GM21360 (cell line): Measurements from ENCODE around the gene PTPRN2.

ENCODE experiments used
- ATAC-seq: cut with Tn5 transposase; IDR thresholded peaks from one replicate; pipeline ENCODE4 v1.9.1; 2021; ENCODE audit warnings: mild to moderate bottlenecking, moderate library complexity; ENCODE audit not compliant: unreplicated experiment

Gene PTPRN2

DNA sequence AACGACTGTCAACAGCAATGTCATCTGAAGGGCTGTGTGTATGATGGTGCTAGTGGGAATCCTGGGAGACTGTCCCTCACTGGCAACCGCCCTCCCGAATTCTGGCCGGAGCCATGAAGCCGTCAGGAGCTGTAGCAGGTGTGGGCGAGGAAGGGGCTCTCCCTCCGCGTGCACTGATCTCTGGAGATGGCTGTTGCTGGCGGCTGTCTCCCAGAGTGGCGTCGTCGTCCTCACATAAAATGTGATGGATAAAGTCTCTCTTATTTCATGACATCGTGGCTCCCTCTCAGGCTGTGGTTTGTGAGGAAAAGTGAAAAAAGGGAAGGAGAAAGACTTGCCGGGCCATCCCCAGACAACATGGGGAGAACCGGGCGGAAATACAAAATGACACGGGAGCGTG is 1034.4 kb downstream of the PTPRN2 start:
- no peak for ATAC-seq

DNA sequence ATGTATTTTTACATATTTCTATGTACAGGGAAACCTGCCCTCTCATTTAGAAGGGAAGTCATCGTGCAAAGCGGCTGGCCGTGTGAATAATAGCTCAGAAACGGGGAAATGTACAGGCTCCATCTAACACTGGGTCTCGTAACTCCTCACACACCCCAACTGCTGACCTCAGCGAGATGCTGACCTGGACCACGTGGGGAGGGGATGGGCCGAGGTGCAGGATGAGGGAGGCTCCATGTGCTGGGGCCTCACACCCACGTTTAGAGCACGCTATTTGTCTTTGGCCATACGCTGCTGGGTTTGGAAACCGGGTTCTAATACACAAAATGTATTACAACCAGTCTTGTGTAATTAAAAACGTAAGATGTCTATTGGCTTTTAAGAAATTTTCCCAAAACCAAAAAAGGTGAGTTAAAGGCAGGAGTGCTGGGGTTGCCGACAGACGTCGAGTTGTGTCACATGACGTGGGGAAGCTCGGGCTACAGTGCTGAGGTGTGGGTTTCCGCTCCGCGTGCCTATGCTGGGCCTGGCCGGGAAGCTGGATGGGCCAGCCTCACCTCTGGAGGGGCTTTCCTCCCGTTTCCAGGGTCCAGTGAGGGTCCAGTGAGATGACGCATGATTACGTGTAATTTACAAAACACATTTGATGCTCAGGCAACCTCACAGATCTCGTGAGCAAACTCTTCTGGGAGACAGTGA is 1035.2 kb downstream of the PTPRN2 start:
- no peak for ATAC-seq

DNA sequence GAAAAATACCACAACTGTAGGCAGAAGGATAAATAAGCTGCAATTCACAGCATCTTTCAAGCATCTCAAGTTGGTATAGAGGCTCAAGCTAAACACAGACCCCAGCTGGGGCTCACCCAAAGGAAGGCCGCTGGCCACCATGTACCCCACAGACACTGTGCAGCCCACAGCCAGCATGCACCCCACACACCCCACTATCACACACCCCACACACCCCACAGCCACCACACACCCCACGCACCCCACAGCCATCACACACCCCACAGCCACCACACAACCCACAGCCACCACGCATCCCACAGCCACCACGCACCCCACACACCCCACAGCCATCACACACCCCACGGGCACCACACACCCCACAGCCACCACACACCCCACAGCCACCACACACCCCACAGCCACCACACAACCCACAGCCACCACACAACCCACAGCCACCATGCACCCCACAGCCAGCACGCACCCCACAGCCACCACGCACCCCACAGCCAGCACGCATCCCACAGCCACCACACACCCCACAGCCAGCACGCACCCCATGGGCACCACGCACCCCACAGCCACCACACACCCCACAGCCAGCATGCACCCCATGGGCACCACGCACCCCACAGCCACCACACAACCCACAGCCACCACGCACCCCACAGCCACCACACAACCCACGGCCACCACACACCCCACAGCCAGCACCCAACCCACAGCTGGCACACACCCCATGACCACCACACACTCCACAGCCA is 1036.1 kb downstream of the PTPRN2 start:
- no peak for ATAC-seq

DNA sequence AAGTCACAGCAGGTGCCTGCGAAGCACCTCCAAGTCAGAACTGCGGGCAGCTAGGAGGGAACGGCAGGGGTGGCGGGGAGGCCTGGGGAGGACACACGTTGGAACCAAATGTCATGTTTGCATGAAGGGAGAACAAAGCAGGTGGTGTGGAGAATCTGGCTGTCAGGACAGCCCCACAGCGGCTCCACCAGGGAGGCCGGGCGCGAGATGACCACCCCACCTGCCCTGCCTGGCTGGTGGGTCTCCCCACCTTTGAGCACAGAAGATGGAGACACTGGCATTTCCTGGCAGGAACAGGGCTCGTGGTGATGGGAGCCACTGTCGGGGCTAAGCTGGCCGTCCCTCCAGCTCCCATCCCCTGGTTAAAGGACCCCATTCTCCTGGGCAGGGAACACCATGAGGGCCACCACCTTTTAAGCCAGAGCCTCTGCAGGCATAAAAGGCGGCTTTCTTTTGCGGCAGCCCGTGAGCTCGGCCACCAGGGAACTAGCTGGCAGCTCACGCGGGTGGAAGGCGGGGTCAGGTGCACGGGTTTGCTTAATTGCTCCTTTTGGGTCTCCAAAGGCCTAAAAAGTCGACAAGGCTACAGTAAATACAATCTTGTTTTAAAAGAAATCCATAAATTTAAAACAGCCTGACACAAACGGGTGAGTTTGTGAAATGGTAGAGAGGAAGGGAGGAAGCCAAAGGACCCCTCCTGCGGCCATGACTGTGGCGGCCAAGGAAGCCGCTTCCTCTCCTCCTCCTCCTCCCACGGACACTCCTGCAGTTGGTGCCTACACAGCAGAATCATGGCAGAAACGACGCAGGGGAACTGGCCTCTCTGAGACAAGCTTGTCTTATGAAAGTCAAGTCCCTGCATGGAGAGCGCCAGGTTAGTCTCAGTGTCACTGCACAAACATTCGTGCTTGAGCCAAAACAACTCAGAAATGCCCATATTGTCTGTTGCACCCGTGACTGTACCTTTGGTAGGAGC is 1037.0 kb downstream of the PTPRN2 start:
- ATAC-seq = no peak

DNA sequence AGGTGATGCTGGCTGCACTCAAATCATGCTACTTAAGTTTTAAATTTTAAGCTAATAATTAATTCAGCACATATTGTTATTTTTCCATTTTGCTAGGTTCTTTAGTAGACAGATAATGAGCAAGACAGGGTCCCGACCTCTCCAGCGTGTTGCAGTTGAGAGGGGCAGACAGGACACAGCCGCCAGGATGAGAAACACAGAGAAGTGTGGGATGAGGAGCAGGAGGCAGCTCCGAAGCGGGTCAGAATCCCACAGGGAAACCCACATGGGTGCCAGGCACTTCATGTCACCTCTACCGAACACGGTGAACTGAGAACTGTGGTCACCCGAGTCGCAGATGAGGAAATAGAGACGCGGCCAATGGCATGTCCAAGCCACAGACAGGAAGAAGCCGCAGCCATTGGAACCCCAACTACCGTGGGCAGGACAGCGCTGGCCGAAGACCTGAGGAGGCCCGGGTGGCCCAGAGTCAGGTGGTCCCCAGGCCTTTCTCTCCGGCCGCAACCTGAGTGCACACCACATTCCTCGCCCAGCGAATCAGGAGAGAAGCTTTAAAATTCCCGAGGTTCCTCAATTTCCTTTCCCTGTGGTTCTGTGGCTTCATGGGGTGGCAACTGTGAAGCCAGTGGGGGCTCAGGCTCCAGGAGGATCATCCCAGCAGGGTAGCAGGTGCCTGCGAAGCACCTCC is 1037.9 kb downstream of the PTPRN2 start:
- no peak for ATAC-seq

DNA sequence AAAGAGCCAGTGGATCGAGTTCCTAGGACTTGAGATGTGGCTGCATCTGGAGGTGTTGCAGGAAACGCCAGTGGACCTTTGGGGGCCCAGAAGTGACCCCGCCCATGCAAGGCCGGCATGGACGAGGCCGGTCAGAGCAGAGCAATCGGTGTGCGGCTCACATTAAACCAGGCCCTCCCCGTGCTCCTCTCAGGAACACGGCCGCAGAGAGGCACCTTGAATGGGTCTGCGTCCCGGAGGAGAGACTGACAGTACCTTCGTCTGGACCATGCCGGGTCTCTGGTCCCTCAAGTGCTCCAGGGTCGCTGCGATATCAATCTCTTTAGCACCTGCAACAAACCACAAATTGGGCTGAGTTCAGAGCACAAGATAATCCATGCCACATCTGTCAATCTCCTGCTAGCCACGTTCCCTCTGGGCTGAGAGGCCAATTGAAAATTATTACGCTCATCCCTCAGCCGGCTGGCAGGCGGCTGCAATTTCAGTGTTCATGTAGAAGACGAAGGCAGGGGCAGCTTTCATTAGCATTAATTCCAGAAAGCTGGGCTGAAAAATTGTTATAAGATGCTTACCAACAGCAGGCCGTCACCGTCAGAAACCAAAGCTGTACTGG is 1038.8 kb downstream of the PTPRN2 start:
- ATAC-seq = no peak

DNA sequence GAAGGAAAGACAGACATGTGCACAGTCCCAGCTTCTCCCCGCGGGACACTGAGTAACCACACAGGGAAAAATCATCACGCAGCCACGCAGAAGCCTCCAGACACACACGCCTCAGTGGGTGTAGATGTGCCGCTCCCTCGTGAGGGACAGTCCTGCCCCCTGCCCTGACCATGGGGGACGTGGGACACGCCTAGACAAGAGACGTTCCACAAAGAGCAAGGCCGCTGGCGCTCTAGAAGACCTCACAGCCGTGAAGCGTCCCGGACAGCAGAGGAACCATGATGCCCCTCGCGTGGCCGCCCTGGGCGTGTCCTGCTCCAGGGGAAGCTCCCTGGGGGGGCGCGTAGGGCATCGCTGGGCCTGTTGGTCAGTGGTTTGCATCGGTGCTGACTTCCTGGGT is 1040.0 kb downstream of the PTPRN2 start:
- ATAC-seq = no peak

DNA sequence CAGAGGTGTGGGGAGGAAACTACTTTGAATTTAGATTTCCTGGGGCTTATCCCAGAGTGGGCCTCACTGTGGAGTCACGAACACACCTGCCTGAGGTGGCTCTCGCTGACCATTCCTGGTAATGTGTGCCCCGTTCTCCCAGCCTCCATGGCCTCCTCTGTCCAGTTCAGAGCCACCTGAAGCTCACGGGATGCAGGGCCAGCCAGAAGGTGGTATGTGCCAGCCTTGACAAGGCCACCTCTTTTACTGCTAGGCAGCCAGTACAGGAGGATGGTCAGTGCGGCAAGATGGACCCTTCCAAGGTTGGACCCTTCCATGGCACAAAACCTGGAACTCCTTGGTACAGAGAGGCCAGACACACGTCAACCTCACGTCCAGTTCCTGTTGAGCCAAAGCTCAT is 1040.5 kb downstream of the PTPRN2 start:
- ATAC-seq = no peak

DNA sequence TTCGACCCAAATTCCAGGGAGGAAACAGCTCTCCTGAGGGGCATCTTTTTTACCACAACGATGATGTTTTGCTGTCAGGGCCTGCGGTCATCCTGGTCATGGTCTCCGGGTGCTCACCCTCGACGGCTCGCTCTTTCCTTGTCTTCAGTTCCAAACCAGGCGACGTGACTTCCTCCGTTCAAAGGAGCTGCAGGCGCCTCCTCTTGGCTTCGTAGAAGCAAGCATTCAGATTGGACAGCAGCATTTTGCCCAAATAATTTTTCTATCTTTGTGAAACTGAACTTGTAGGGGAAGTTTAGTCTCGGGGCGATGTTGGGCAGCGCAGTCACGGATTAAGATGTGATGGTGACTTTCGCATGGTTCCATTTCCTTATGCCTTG is 1042.0 kb downstream of the PTPRN2 start:
- no peak for ATAC-seq

DNA sequence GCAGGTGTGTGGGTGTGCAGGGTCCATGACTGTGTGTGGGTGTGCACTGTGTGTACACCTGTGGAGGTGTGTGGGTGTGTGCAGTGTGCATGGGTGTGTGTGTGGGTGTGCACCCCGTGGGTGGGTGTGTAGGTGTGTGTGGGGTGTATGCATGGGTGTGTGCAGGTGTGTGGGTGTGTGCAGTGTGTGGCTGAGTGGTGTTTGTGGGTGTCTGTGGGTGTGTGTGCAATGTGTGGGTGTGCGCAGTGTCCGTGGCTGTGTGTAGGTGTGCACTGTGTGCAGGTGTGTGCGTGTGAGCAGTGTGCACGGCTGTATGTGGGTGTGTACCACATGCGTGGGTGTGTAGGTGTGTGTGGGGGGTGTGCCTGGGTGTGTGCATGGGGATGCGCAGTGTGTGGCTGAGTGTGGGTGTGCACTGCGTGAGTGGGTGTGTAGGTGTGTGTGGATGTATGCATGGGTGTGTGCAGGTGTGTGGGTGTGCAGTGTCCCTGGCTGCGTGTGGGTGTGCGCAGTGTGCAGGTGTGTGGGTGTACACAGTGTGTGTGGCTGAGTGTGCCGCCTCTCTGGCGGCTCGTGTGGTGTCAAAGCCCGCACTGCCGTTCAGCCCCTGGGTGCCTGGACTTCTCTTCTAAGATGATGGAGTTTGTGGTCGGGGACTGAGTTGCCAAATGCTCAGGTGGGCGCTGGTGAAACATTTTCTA is 1042.5 kb downstream of the PTPRN2 start:
- no peak for ATAC-seq

DNA sequence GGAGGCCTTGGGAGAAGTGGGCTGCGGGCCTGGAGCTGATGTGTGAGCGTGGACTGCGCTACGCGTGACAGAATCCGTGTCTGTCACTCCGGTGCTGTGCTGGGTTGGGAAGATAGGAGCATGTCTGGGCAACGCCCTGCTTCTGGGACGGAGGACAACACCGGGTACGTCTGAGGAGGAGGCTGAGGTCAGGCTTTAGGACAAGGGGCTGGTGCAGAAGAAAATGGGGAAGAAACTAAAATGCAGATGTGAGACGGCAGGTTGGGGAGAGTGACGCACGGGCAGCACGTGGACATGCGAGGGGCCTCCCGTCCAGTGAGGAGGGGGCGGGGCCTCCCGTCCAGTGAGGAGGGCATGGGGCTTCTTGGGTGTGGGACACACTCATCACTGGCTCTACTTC is 1043.4 kb downstream of the PTPRN2 start:
- ATAC-seq = no peak

DNA sequence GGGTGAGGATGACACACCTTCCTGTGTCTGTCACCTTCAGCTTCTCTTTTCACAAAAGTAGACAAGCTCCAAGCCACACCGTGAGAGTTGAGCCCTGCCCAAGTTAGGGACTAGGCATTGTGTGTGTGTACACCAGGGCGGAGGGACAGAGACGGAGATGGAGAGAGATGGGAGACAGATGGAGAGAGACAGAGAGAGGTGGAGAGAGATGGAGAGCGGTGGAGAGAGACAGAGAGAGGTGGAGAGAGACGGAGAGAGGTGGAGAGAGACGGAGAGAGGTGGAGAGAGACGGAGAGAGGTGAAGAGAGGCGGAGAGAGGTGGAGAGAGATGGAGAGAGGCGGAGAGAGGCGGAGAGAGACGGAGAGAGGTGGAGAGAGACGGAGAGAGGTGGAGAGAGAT is 1043.8 kb downstream of the PTPRN2 start:
- no peak for ATAC-seq

DNA sequence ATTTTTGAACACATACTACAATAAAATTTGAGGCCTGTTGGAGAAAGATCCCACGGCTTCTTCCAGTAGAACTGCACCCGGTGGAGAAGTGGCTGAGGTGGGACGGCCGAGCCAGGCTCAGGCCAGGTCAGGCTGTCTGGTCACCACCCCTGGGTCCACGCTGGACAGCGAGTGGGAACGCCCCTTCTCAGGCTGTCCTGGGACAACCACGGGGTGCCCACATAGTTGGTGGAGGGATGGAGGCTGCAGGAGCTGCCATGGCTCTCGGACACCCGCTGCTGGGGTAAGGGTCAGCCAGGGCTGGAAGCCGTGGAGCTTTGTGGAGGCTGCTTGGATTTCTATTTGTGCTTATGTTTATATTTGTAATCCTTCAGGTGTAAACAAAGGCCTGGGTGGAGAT is 1044.3 kb downstream of the PTPRN2 start:
- no peak for ATAC-seq

DNA sequence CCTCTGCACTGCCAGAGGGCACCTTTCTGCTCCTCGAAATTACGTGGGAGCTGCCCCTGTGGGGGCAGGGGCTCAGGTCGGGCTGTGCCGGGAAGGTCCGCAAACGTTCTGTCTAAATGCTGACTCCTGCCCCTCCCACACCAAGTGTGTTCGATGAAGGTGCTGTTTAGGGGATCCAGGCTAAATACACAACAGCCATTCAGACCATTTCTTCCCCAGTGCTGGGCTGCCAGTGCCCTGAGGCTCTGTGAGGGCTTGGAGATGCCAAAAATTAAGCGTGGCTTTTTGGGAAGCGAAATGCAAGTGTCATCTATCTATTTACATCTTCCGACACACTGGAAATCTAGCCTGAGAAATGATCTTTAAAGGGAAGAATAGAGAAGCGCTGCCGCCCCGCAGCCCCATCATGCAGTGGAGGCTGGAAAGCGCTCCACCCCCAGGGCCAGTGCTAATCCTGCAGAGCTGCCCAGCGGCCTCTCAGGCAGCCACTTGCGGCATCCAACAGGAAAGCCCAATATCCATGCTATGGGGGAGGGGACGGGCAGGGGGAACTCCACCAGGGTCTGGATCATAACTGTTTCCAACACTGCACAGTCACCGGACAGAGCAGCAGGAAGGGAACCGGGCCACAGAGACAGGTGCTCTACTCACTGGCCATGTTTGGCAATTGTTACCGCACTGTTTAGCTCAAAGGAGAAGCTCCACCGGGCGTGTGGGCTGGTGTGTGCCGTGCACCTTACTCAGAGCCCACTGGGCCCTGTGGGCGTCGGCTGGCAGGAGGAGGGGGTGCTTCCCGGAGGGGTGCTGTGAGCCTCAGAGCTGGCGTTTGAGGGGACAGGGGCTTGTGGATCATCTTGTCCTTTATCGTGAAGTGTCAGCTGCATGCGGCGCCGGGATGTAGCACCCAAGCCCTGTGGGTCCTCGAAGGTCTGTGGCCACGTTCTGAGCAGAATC is 1045.3 kb downstream of the PTPRN2 start:
- ATAC-seq = no peak

DNA sequence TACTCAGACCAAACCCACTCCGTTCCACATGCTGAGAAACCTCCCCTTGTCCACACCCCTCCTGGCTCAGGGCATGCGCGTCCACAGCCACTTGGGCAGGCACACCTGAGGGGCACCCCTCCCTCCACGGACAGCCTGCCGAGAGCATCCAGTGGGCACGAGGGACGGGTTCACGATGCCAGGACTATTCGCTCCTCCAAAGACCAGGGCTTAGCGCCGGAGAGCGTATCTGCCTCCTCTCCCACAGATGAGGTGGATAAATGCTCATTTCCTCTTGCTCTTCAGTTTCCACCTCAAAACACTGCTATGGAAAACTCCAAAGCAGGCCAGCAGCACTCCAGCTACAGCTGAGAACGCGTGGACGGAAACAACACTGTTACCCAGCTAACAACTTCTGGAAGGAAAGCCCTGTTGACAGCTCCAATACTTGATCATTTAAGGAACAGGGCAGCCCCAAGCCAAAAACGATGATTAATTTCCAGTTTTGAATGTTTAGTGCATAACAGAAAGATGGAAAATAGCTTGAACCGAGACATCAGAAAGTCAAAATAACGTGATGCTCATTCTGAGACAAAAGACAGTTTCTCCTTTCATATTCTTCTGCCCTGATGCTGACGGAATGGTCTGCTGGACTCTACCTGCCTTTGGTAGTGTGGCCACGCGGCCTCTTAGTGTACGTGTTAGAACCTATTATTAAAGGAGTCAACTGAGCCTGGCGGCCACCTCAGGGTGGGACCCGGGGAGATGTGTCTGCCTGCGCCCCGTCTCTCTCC is 1046.1 kb downstream of the PTPRN2 start:
- ATAC-seq = no peak

DNA sequence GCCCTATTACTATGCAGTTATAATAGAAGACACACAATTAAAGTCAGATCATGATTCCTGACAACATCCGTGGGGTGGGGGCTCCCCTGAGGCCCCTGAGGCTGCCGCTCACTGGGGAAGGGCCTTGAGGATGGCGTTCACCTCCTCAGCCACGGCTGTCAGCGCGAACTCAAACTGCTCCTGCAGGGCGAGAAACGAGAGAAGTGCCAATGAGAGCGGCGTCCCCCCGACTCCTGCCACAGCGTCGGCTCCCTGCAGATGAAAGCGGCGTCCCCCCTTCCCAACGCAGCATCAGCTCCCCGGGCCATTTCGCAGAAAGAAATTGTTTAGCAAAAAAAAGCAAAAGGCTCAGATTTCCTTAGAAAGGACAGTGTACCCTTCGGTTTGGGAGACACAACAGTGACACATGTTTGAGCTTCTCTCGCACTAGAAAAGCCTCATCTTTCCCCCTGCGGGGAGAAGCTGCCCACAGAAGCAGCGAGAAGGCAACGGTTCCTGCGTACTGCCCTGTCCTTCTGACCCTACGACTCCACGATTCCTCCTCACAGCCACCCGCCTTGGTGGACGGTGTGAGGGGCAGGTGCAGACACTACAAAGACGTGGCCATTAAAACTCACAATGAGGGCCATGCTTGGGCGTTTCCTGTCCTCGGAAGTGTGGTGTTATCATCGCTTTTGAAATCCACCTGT is 1046.9 kb downstream of the PTPRN2 start:
- no peak for ATAC-seq

DNA sequence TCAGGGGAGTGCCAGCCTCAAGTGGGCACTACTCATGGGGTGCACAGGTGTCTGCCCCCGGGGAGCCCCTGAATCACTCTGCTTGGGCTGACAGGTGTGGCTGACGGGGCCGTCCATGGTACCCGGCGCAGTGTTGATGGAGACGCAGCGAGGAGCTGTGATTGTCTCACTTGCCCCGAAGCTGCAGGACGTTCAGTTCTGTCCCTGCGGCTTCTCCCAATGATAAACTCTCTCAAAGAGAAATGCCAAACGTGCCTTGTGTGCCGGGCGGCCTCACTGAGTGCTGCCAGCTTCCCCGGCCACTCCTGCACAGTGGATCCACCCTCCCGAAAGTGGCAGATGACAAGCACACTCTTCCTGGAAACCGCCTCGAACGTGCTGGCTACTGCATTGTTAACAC is 1047.6 kb downstream of the PTPRN2 start:
- no peak for ATAC-seq
